ENCODE results near the gene DCXR.

The DCXR gene

GRCh38 chr17:82076785-82077591 is 39.5 kb upstream of the DCXR start:
- DNase-seq (ENCODE audit: low read depth, low spot score) = no peak
- Histone ChIP-seq H3K4me3 (no peak overlapping the region), H3K9me3 (ENCODE audit: low read depth, low read length) (no peaks in the 10 kb centered on the region), H3K36me3 (ENCODE audit: insufficient read depth, low read length) (peaks cover 36% of the 10 kb centered on the region; the same call in 1 of the 2 replicates), H3K27ac (peak overlapping the region; percentile 56; the same call in 1 of the 2 replicates), H3K9ac (ENCODE audit: insufficient read length) (no peak overlapping the region)
- TF ChIP-seq POLR2AphosphoS5 (IDR thresholded peaks at IDR 0.05; ENCODE audit: borderline replicate concordance, low read depth, low read length) = 0 out of 2 replicates have a peak, but pooled peaks have one; percentile 34
- TF ChIP-seq FOXP2 (optimal IDR thresholded peaks at IDR 0.05; ENCODE audit: control extremely low read depth, extremely low read length, insufficient read depth) = no peak
- TF ChIP-seq EZH2 (IDR thresholded peaks at IDR 0.05) = no peak

- Histone ChIP-seq H3K36me3 (ENCODE audit: insufficient read depth, low read length) (peaks cover 30% of the 10 kb centered on the region; the same call in 1 of the 2 replicates), H3K9me3 (ENCODE audit: low read depth, low read length) (no peaks in the 10 kb centered on the region), H3K27ac (peak overlapping the region; percentile 56; the same call in 1 of the 2 replicates), H3K9ac (ENCODE audit: insufficient read length) (no peak overlapping the region), H3K4me3 (no peak overlapping the region)
- no peak for TF ChIP-seq POLR2AphosphoS5 (IDR thresholded peaks at IDR 0.05; ENCODE audit: borderline replicate concordance, low read depth, low read length)
- TF ChIP-seq EZH2 (IDR thresholded peaks at IDR 0.05) = no peak
- DNase-seq (ENCODE audit: low read depth, low spot score) = no peak
Observed at GRCh38 chr17:82076018-82076784, 38.7 kb upstream of the DCXR start.

DNA sequence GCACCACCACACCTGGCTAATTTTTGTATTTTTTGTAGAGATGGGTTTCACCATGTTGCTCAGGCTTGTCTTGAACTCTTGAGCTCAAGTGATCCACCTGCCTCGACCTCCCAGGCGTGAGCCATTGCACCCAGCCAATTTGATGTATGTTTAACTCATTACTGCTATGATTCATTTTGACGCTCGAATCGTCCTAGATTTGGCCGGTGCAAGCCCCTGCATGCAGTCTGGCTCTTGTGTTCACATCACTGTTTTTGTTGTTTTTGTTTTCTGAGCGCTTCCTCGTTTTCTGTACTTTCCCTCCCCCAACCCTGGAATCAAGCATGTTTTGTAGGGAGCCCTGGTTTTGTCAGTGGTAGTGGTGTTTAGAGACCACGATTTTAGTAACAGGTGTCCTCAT is 35.9 kb upstream of the DCXR start:
- H3K9me3 ChIP-seq (ENCODE audit: low read depth, low read length) = no peaks in the 10 kb centered on the region
- H3K4me3 ChIP-seq = no peak overlapping the region
- no peak overlapping the region for H3K9ac ChIP-seq (ENCODE audit: insufficient read length)
- H3K36me3 ChIP-seq (ENCODE audit: insufficient read depth, low read length) = peaks cover 5% of the 10 kb centered on the region; the same call in 1 of the 2 replicates
- TF ChIP-seq FOXP2 (optimal IDR thresholded peaks at IDR 0.05; ENCODE audit: control extremely low read depth, extremely low read length, insufficient read depth) (no peak), EZH2 (IDR thresholded peaks at IDR 0.05) (no peak), POLR2AphosphoS5 (IDR thresholded peaks at IDR 0.05; ENCODE audit: borderline replicate concordance, low read depth, low read length) (no peak)
- no peak for DNase-seq (ENCODE audit: low read depth, low spot score)
- H3K27ac ChIP-seq = no peak overlapping the region

GRCh38 chr17:82072827-82073226 is 35.3 kb upstream of the DCXR start:
- Histone ChIP-seq H3K4me3 (no peak overlapping the region), H3K9ac (ENCODE audit: insufficient read length) (no peak overlapping the region), H3K27ac (no peak overlapping the region), H3K9me3 (ENCODE audit: low read depth, low read length) (no peaks in the 10 kb centered on the region), H3K36me3 (ENCODE audit: insufficient read depth, low read length) (no peaks in the 10 kb centered on the region; the same call in 1 of the 2 replicates)
- no peak for TF ChIP-seq FOXP2 (optimal IDR thresholded peaks at IDR 0.05; ENCODE audit: control extremely low read depth, extremely low read length, insufficient read depth)
- TF ChIP-seq POLR2AphosphoS5 (IDR thresholded peaks at IDR 0.05; ENCODE audit: borderline replicate concordance, low read depth, low read length) = no peak
- DNase-seq (ENCODE audit: low read depth, low spot score) = no peak

- TF ChIP-seq EZH2 (IDR thresholded peaks at IDR 0.05) (no peak), POLR2AphosphoS5 (IDR thresholded peaks at IDR 0.05; ENCODE audit: borderline replicate concordance, low read depth, low read length) (no peak), FOXP2 (optimal IDR thresholded peaks at IDR 0.05; ENCODE audit: control extremely low read depth, extremely low read length, insufficient read depth) (no peak)
- Histone ChIP-seq H3K27ac (no peak overlapping the region), H3K9me3 (ENCODE audit: low read depth, low read length) (no peaks in the 10 kb centered on the region), H3K4me3 (no peak overlapping the region), H3K9ac (ENCODE audit: insufficient read length) (no peak overlapping the region), H3K36me3 (ENCODE audit: insufficient read depth, low read length) (no peaks in the 10 kb centered on the region)
- DNase-seq (ENCODE audit: low read depth, low spot score) = no peak
Observed at GRCh38 chr17:82070611-82071010, 33.1 kb upstream of the DCXR start.

- Histone ChIP-seq H3K9ac (ENCODE audit: insufficient read length) (peak within 1 kb of the TSS; percentile 96), H3K27ac (peak within 1 kb of the TSS; percentile 86), H3K4me3 (peak within 1 kb of the TSS; percentile 90), H3K36me3 (ENCODE audit: insufficient read depth, low read length) (peaks cover 12% of the 10 kb centered on the region; the same call in 1 of the 2 replicates), H3K9me3 (ENCODE audit: low read depth, low read length) (no peaks in the 10 kb centered on the region)
- DNase-seq (ENCODE audit: low read depth, low spot score) = no peak
- TF ChIP-seq EZH2 (IDR thresholded peaks at IDR 0.05) (no peak), FOXP2 (optimal IDR thresholded peaks at IDR 0.05; ENCODE audit: control extremely low read depth, extremely low read length, insufficient read depth) (no peak), POLR2AphosphoS5 (IDR thresholded peaks at IDR 0.05; ENCODE audit: borderline replicate concordance, low read depth, low read length) (0 out of 2 replicates have a peak, but pooled peaks have one; percentile 13)
Observed at GRCh38 chr17:82065638-82066303, 28.3 kb upstream of the DCXR start, which contains the start of gene DUS1L. DUS1L (minus strand) TSS chr17:82065804; CDS start chr17:82065059, 745 bp downstream.

DNA sequence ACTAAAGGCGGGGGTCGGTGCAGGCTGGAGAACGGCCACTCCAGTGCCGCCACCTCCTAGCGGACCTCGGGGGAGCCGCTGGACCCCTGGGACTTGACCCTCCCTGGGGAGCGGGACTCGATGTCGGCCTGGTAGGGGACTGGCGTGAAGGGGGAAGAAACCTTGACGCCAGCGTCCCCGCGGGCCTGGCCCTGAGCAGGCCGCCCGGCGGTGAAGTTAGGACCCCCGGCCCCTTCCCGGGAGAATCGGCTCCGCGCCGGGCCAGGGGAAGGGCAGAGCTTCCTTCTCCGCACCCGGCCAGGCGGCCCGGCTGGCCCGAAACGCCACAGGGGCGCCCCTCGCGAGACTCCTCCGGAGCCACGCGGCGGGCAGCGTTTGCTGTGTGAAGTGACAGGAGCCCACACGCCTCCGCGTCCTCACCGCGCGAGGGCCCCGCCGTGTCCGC is 27.7 kb upstream of the DCXR start:
- Histone ChIP-seq H3K36me3 (ENCODE audit: insufficient read depth, low read length) (peaks cover 18% of the 10 kb centered on the region; the same call in 1 of the 2 replicates), H3K27ac (no peak overlapping the region), H3K9ac (ENCODE audit: insufficient read length) (peak overlapping the region; percentile 96), H3K9me3 (ENCODE audit: low read depth, low read length) (no peaks in the 10 kb centered on the region), H3K4me3 (peak overlapping the region; percentile 90)
- no peak for TF ChIP-seq EZH2 (IDR thresholded peaks at IDR 0.05)
- no peak for TF ChIP-seq POLR2AphosphoS5 (IDR thresholded peaks at IDR 0.05; ENCODE audit: borderline replicate concordance, low read depth, low read length)
- TF ChIP-seq FOXP2 (optimal IDR thresholded peaks at IDR 0.05; ENCODE audit: control extremely low read depth, extremely low read length, insufficient read depth) = no peak
- DNase-seq (ENCODE audit: low read depth, low spot score) = no peak

All from SK-N-MC (cell line).